ENCODE measurements around the gene CDHR2.

The CDHR2 gene

DNA sequence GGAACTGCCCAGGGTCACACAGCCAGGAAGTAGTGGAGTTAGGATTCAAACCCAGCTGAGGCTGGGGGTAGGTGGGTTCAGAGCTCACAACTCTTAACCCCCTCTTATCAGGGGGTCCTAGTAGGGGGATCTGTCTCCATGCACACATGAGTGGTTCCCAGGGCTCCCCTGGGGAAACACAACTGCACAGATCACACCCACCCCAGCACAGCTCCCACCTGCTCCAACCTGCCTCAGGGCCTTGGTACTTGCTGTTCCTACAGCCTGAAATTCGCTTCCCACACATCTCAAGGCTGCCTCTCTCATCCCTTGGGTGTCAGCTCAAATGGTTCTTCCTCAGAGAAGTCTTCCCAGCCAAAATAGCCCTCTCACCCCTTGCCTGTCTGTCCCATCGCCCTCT lies 76.4 kb downstream of the CDHR2 start:
- DNase-seq: no peak

- DNase-seq: no peak
These were observed 77.1 kb downstream of the CDHR2 start for GRCh38 chr5:176625966-176626875.

DNA sequence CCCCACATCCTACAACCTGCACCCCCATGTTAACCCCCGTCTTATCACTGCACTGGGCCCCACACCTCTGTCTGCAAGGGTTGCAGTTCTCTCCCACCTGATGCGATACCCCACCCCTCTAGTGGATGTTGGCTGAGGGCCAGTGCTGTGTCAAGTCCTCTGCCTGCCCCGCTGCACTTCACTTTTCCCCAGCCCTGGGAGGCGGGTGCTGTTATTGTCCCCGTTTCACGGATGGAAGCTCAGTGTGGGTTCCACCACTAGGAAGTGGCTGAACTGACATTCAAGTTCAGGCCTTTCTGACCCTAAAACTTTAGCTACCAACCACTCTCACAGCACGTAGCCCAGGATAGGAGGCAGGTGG lies 77.7 kb downstream of the CDHR2 start:
- DNase-seq: no peak

- DNase-seq: no peak
These were observed 78.4 kb downstream of the CDHR2 start for GRCh38 chr5:176627582-176627981.

- no peak for DNase-seq
These were observed 79.5 kb downstream of the CDHR2 start for GRCh38 chr5:176628406-176629228.

GRCh38 chr5:176629317-176629852 lies 80.2 kb downstream of the CDHR2 start:
- DNase-seq: no peak

- DNase-seq: peak; percentile 46
These were observed 80.9 kb downstream of the CDHR2 start, which contains the start of the genes EIF4E1B and SNCB for GRCh38 chr5:176629853-176630680. EIF4E1B (plus strand) TSS chr5:176630675; CDS start chr5:176642788, 12,113 bp downstream. SNCB (minus strand) TSS chr5:176630534; CDS start chr5:176629654, 880 bp downstream.

GRCh38 chr5:176630681-176631222 lies 81.6 kb downstream of the CDHR2 start:
- DNase-seq: no peak

- DNase-seq: no peak
These were observed 82.5 kb downstream of the CDHR2 start for GRCh38 chr5:176631383-176632200.

DNA sequence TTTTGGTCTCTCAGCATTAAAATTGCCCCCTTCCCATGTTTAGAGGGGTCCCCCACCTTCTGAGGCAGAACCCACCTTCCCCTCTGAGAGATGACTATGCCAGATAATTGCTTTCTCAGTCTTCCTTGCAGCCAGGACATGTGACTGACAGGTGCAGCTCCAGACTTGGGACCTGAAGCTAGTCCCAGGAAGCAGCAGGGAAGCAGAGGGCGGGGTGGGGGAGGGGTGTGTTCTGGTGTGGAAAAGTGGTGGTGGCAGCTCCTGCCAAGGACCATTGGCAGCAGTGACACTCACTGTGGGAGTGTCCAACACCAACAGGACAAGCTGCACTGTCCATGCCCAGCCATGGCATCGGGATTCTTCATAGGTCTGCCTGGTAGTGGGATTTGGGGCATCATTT lies 83.6 kb downstream of the CDHR2 start:
- no peak for DNase-seq

- no peak for DNase-seq
These were observed 84.5 kb downstream of the CDHR2 start for GRCh38 chr5:176633598-176633997.

- DNase-seq: no peak
These were observed 87.3 kb downstream of the CDHR2 start for GRCh38 chr5:176636426-176636825.

GRCh38 chr5:176637556-176637955 lies 88.4 kb downstream of the CDHR2 start:
- no peak for DNase-seq

DNA sequence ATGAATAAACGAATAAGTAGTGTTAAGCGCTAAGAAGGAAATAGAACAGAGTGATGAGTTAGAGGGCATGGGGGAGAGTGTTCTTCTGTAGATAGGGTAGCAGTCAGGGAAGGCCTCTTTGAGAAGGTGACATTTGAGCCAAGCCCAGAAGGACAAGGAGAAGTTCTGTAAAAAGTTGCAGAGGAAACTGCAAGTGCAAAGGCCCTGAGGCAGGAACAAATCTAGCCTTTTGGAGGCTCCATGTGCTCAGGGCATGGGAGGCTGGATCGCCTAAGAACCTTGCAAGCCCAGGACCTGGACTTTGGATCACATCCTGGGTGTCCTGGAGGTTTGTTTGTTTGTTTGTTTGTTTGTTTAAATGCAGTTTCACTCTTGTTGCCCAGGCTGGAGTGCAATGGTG lies 89.3 kb downstream of the CDHR2 start:
- no peak for DNase-seq

GRCh38 chr5:176639208-176639607 lies 90.1 kb downstream of the CDHR2 start:
- no peak for DNase-seq

GRCh38 chr5:176639981-176640380 lies 90.8 kb downstream of the CDHR2 start:
- DNase-seq: no peak

- DNase-seq: no peak
These were observed 91.5 kb downstream of the CDHR2 start for GRCh38 chr5:176640616-176641015.

DNA sequence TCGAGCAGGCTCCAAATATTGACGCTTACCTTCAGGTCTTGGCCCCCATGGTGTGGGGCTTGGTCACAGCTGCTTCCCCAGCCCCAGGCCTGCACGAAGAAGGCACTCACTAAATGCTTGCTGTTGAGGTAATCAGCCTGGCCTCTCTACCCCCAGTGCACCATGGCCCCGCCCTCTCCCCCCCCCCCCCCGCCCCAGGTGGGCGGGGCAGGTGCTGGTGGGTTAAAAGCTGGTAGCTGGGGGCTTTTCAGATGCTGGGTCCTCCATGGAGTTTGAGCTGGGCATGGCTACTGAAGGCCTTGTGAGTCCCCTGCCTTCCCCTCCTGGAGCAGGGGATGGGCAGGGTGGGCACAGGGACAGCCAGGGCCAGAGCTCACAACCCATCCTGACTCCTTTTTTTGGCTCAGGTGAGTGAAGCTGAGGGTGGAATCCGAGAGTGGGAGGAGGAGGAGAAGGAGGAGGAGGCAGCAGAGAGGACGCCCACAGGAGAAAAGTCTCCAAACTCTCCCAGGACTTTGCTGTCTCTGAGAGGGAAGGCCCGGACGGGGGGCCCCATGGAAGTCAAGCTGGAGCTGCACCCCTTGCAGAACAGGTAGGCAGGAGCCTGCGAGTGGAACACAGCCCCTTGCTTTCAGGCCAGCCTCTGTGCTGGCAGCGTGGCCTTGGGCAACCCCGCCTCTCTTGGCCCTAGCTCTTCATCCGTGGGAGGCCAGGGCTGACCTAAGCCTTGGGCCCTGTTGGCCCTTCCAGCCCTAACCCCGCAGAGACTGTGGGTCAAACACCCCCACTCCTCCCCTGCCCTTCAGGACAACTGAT lies 93.7 kb downstream of the CDHR2 start:
- no peak for DNase-seq

DNA sequence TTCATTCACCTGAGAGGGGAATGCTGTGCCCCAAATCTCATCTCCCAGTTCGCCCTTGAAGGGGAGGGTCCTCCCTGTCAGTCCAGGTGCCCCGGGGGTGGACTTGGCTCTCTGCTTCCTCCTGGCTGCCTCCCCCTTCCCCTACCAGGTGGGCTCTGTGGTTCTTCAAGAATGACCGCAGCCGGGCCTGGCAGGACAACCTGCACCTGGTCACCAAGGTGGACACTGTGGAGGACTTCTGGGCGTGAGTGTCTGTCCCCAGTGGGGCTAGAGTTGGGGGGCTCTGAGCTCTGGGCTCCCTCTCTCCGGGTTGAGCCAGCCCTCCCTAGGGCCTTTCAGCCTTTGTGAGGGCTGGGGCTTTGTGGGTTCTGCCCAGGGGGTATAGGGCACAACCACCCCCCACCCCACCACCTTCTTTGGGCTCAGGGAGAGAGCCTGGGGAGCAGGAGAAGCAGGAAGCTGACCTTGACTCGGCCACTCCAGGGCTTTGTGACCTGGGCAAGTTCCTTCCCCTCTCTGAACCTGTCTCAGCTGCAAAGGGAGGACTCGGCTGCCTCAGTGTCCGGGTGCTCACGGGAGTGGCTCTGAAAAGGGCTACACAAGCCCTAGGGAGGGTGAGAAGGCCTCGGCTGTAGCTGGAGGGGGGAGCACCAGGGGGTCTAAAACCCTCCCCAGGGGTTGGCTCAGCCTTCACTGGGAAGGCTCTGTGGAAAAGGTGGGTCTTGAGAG lies 94.5 kb downstream of the CDHR2 start:
- no peak for DNase-seq

DNA sequence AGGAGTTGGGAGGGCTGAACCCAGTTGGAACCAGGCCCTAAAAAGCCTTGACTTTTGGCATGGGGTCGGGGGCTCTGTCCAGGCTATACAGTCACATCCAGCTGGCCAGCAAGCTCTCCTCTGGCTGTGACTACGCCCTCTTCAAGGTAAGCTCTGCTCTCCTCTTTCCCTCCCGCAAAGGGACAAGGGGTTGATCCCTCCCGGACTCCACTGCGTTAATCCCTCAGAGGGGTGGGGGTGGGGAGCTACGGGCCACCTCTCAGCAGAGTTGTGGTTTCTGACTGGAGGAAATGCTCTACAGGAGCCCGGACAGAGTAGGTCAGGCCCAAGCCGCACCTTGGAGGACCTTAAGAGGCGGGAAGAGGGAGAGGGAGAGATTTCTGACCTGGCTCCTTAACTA lies 95.2 kb downstream of the CDHR2 start:
- no peak for DNase-seq

Measured in fibroblast of skin of right biceps (primary cell).